WTC11 (cell line): ENCODE results near the gene POLR2E.

Experiments used
- ETV6 ChIP-seq: sonication (generic); formaldehyde crosslinking; IDR thresholded peaks from 2 replicates; pipeline ENCODE4 v1.8.1; 2022; ENCODE audit warnings: mild to moderate bottlenecking, missing genetic modification reagents
- NR3C1 ChIP-seq: sonication (generic); formaldehyde crosslinking; conservative IDR thresholded peaks from 2 replicates; pipeline ENCODE4 v1.8.1; 2023; ENCODE audit warnings: low read depth, mild to moderate bottlenecking, missing genetic modification reagents
- SMAD3 ChIP-seq: sonication (generic); formaldehyde crosslinking; IDR thresholded peaks from 2 replicates; pipeline ENCODE4 v1.8.0; 2022; ENCODE audit warnings: missing genetic modification reagents, mild to moderate bottlenecking, borderline replicate concordance
- ZNF671 ChIP-seq: fragments of 250-450 bp; sonication (Bioruptor Pico); IDR thresholded peaks from 2 replicates; pipeline ENCODE4 v1.8.0; 2021; ENCODE audit warnings: mild to moderate bottlenecking
- TF ChIP-seq, protein P1 (sequence below): sonication (generic); formaldehyde crosslinking; IDR thresholded peaks from 2 replicates; pipeline ENCODE4 v1.8.1; 2023; ENCODE audit warnings: mild to moderate bottlenecking, missing genetic modification reagents, moderate library complexity
- TF ChIP-seq, protein P2 (sequence below): fragments of 200-600 bp; IDR thresholded peaks from 2 replicates; pipeline ENCODE4 v1.8.0; 2022; ENCODE audit warnings: antibody characterized with exemption

DNA sequence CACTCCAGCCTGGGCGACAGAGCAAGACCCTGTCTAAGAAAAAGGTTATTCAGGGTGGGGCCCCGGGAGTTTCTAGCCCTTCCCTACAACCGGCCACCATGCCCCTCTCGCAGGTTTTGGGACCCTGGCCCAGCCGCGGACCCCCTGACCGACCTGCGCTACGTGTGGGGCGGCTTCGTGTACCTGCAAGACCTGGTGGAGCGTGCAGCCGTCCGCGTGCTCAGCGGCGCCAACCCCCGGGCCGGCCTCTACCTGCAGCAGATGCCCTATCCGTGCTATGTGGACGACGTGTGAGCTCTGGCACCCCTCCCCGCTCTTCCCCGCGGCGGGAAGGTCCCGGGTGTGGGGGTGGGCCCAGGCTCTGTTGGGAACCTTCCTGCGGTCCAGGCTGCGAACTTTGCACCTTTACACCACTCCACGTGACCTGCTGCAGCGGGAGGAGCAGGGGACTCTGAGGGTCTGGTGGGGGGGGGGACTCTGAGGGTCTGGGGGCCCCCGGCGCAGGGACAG, 49.0 kb downstream of the POLR2E start:
- TF ChIP-seq SMAD3 (CRISPR knock-in tag): no peak
- TF ChIP-seq, protein P1, sequence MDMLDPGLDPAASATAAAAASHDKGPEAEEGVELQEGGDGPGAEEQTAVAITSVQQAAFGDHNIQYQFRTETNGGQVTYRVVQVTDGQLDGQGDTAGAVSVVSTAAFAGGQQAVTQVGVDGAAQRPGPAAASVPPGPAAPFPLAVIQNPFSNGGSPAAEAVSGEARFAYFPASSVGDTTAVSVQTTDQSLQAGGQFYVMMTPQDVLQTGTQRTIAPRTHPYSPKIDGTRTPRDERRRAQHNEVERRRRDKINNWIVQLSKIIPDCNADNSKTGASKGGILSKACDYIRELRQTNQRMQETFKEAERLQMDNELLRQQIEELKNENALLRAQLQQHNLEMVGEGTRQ: no peak
- TF ChIP-seq, protein P2, sequence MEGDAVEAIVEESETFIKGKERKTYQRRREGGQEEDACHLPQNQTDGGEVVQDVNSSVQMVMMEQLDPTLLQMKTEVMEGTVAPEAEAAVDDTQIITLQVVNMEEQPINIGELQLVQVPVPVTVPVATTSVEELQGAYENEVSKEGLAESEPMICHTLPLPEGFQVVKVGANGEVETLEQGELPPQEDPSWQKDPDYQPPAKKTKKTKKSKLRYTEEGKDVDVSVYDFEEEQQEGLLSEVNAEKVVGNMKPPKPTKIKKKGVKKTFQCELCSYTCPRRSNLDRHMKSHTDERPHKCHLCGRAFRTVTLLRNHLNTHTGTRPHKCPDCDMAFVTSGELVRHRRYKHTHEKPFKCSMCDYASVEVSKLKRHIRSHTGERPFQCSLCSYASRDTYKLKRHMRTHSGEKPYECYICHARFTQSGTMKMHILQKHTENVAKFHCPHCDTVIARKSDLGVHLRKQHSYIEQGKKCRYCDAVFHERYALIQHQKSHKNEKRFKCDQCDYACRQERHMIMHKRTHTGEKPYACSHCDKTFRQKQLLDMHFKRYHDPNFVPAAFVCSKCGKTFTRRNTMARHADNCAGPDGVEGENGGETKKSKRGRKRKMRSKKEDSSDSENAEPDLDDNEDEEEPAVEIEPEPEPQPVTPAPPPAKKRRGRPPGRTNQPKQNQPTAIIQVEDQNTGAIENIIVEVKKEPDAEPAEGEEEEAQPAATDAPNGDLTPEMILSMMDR: no peak
- TF ChIP-seq NR3C1 (CRISPR knock-in tag): no peak
- TF ChIP-seq ZNF671 (CRISPR knock-in tag): no peak
- TF ChIP-seq ETV6 (CRISPR knock-in tag): no peak
